ENCODE data around the gene NAA15. TPM values are rescaled to one million over a fixed set of nuclear protein-coding genes. Genes with fewer than 3 reads are reported as not detected.

Gene NAA15
- total RNA-seq, 1 donor from 2014 or later: 35.3 TPM

GRCh38 chr4:139275281-139275735, 26.0 kb upstream of the NAA15 start:
- Mint-ChIP-seq H3K4me1 (ENCODE audit: low read depth) (peaks cover 16% of the 10 kb centered on the region), H3K9me3 (ENCODE audit: low read depth) (no peaks in the 10 kb centered on the region), H3K27ac (ENCODE audit: unreplicated experiment) (no peak overlapping the region), H3K4me3 (ENCODE audit: unreplicated experiment) (no peak overlapping the region), H3K27me3 (ENCODE audit: low read depth) (peaks cover 2% of the 10 kb centered on the region), H3K36me3 (ENCODE audit: low read depth) (no peaks in the 10 kb centered on the region)
- no peak for TF ChIP-seq CTCF (IDR thresholded peaks at IDR 0.05)
- no peak for DNase-seq (ENCODE audit: low spot score)

DNA sequence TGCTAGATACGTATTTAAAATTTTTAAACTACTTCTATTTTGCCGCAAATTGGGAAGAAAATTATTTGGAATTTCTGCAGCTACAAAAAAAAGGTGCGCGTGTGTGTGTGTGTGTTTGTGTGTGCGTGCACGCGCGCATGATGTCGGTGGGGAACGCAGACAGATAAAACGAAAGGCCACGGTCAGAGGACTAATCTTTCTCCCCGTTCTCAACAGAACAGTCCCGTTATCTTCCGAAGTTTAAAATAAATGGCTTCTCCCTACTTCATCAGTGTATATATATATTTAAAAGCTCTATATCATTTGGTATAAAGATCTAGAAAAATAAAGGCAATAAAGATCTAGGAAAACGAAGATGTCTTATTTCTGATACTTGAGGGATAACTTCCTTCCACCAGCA, 22.8 kb upstream of the NAA15 start:
- H3K27me3 Mint-ChIP-seq (ENCODE audit: low read depth): peaks cover 2% of the 10 kb centered on the region
- no peaks in the 10 kb centered on the region for H3K9me3 Mint-ChIP-seq (ENCODE audit: low read depth)
- H3K4me3 Mint-ChIP-seq (ENCODE audit: unreplicated experiment): peak overlapping the region; percentile 19
- no peaks in the 10 kb centered on the region for H3K36me3 Mint-ChIP-seq (ENCODE audit: low read depth)
- no peak overlapping the region for H3K27ac Mint-ChIP-seq (ENCODE audit: unreplicated experiment)
- peaks cover 32% of the 10 kb centered on the region for H3K4me1 Mint-ChIP-seq (ENCODE audit: low read depth)
- DNase-seq (ENCODE audit: low spot score): no peak
- no peak for TF ChIP-seq CTCF (IDR thresholded peaks at IDR 0.05)

GRCh38 chr4:139278912-139279759, 22.2 kb upstream of the NAA15 start:
- peaks cover 2% of the 10 kb centered on the region for H3K27me3 Mint-ChIP-seq (ENCODE audit: low read depth)
- peak overlapping the region; percentile 79 for H3K4me3 Mint-ChIP-seq (ENCODE audit: unreplicated experiment)
- H3K4me1 Mint-ChIP-seq (ENCODE audit: low read depth): peaks cover 34% of the 10 kb centered on the region
- no peak overlapping the region for H3K27ac Mint-ChIP-seq (ENCODE audit: unreplicated experiment)
- no peaks in the 10 kb centered on the region for H3K9me3 Mint-ChIP-seq (ENCODE audit: low read depth)
- no peaks in the 10 kb centered on the region for H3K36me3 Mint-ChIP-seq (ENCODE audit: low read depth)
- DNase-seq (ENCODE audit: low spot score): no peak
- TF ChIP-seq CTCF (IDR thresholded peaks at IDR 0.05): no peak

GRCh38 chr4:139279760-139280620, 21.3 kb upstream of the NAA15 start, which contains the start of gene MGARP:
MGARP (minus strand) TSS chr4:139280225; CDS start chr4:139280158, 67 bp downstream.
- no peaks in the 10 kb centered on the region for H3K9me3 Mint-ChIP-seq (ENCODE audit: low read depth)
- peak within 1 kb of the TSS; percentile 79 for H3K4me3 Mint-ChIP-seq (ENCODE audit: unreplicated experiment)
- peaks cover 34% of the 10 kb centered on the region for H3K4me1 Mint-ChIP-seq (ENCODE audit: low read depth)
- H3K27ac Mint-ChIP-seq (ENCODE audit: unreplicated experiment): no peak within 1 kb of the TSS
- peaks cover 2% of the 10 kb centered on the region for H3K36me3 Mint-ChIP-seq (ENCODE audit: low read depth)
- no peak for DNase-seq (ENCODE audit: low spot score)
- H3K27me3 Mint-ChIP-seq (ENCODE audit: low read depth): peaks cover 2% of the 10 kb centered on the region
- TF ChIP-seq CTCF (IDR thresholded peaks at IDR 0.05): peak; percentile 19

GRCh38 chr4:139282065-139282720, 19.1 kb upstream of the NAA15 start:
- Mint-ChIP-seq H3K4me3 (ENCODE audit: unreplicated experiment) (no peak overlapping the region), H3K27me3 (ENCODE audit: low read depth) (no peaks in the 10 kb centered on the region), H3K36me3 (ENCODE audit: low read depth) (peaks cover 2% of the 10 kb centered on the region), H3K27ac (ENCODE audit: unreplicated experiment) (no peak overlapping the region), H3K4me1 (ENCODE audit: low read depth) (peaks cover 34% of the 10 kb centered on the region), H3K9me3 (ENCODE audit: low read depth) (no peaks in the 10 kb centered on the region)
- no peak for DNase-seq (ENCODE audit: low spot score)
- TF ChIP-seq CTCF (IDR thresholded peaks at IDR 0.05): no peak
